ENCODE results near the gene GLCE.
A peak's percentile ranks its signal among the peaks of the same experiment; 100 is the strongest.

GLCE gene

DNA sequence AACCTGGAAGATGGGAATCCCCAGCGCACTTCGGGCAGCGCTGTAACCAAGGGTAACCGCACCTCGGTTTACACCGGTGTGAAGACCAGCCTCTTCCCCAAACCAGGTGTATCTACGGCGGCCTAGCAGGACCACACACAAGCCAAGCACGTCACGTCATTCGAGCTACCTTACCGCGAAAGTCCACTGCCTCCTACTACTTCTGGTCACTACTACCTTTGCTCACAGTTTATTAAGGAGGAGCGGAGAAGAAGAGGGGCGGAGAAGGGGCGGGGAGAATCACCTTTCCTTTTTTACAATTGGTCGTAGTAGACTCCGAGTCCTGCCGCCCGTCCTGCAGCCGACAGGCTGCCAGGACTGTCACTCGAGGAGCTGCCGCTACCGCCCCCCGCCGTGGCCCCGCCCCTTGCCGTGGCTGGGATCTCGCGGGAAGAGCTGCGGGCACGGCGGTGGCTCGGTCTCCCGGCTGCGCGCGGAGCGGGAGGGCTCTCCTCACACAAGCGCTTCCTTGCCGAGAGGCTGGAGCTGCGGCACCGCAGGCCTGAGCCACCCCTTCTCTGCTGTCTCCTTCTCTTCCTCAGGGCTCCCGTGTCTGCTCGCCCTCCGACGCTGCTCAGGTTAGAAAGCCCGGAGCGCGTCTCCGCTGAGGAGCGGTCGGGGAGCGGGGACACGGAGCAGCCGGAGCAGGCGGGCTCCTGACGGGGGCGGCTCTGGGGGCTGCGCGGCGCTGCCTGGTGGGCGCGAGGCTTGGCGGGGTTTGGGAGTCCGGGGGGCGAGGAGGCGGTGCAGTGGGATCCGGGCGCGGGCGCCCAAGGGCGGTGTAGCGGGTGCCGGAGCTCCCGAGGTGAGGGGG is at the start of gene GLCE:
Gene GLCE, plus strand, starts transcription at position 495 of the 853 bp plus-strand sequence. CDS start 95,172 bp downstream, outside the sequence.
- peak; percentile 95 for ATAC-seq
- TF ChIP-seq ZFP3 (CRISPR knock-in tag; IDR thresholded peaks at IDR 0.05) = no peak
- no peak for TF ChIP-seq TCF4 (CRISPR knock-in tag; IDR thresholded peaks at IDR 0.05; ENCODE audit: borderline replicate concordance)
- no peak for TF ChIP-seq RARB (CRISPR knock-in tag; IDR thresholded peaks at IDR 0.05)
- no peak for TF ChIP-seq ARNTL (CRISPR knock-in tag; IDR thresholded peaks at IDR 0.05; ENCODE audit: borderline replicate concordance, low read depth)
- no peak for TF ChIP-seq ZFP30 (CRISPR knock-in tag; IDR thresholded peaks at IDR 0.05)

DNA sequence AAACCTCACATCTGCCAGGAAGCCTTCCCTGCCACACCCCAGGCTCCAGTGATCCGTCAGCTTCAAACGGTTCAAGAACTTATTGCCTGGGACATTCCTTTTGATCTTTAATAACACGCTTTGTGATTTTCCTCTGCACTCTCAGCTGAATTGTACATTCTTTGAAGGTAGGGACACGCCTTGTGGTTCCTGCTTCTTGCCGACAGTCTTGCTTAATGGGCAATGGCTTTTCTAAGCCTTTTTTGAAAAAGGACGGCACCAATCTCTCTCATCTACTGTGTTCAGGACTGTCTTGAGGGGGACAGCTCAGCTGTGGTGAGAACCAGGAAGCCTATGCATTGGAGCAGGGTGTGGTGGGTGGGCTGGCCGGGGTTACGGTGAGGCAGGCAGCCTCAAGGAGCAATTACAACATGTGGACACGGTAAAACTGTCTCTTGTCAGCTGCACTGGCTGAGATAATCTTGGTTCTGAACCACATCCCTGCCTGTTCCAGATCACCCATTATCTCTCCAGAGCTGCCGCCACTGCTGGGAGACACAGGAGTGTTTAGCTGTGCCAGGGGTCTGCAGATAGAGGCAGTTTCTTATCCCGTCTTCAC is 46.0 kb upstream of the GLCE start:
- no peak for ATAC-seq
- TF ChIP-seq, protein P1, sequence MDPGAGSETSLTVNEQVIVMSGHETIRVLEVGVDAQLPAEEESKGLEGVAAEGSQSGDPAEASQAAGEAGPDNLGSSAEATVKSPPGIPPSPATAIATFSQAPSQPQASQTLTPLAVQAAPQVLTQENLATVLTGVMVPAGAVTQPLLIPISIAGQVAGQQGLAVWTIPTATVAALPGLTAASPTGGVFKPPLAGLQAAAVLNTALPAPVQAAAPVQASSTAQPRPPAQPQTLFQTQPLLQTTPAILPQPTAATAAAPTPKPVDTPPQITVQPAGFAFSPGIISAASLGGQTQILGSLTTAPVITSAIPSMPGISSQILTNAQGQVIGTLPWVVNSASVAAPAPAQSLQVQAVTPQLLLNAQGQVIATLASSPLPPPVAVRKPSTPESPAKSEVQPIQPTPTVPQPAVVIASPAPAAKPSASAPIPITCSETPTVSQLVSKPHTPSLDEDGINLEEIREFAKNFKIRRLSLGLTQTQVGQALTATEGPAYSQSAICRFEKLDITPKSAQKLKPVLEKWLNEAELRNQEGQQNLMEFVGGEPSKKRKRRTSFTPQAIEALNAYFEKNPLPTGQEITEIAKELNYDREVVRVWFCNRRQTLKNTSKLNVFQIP (CRISPR knock-in tag; IDR thresholded peaks at IDR 0.05; ENCODE audit: borderline replicate concordance, low read depth) = no peak
- TF ChIP-seq ZC3H10 (CRISPR knock-in tag; IDR thresholded peaks at IDR 0.05) = no peak
- no peak for TF ChIP-seq ZNF70 (CRISPR knock-in tag; IDR thresholded peaks at IDR 0.05)
- TF ChIP-seq, protein P2, sequence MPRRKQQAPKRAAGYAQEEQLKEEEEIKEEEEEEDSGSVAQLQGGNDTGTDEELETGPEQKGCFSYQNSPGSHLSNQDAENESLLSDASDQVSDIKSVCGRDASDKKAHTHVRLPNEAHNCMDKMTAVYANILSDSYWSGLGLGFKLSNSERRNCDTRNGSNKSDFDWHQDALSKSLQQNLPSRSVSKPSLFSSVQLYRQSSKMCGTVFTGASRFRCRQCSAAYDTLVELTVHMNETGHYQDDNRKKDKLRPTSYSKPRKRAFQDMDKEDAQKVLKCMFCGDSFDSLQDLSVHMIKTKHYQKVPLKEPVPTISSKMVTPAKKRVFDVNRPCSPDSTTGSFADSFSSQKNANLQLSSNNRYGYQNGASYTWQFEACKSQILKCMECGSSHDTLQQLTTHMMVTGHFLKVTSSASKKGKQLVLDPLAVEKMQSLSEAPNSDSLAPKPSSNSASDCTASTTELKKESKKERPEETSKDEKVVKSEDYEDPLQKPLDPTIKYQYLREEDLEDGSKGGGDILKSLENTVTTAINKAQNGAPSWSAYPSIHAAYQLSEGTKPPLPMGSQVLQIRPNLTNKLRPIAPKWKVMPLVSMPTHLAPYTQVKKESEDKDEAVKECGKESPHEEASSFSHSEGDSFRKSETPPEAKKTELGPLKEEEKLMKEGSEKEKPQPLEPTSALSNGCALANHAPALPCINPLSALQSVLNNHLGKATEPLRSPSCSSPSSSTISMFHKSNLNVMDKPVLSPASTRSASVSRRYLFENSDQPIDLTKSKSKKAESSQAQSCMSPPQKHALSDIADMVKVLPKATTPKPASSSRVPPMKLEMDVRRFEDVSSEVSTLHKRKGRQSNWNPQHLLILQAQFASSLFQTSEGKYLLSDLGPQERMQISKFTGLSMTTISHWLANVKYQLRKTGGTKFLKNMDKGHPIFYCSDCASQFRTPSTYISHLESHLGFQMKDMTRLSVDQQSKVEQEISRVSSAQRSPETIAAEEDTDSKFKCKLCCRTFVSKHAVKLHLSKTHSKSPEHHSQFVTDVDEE (CRISPR knock-in tag; IDR thresholded peaks at IDR 0.05) = no peak
- TF ChIP-seq SNAI2 (CRISPR knock-in tag; IDR thresholded peaks at IDR 0.05) = no peak

DNA sequence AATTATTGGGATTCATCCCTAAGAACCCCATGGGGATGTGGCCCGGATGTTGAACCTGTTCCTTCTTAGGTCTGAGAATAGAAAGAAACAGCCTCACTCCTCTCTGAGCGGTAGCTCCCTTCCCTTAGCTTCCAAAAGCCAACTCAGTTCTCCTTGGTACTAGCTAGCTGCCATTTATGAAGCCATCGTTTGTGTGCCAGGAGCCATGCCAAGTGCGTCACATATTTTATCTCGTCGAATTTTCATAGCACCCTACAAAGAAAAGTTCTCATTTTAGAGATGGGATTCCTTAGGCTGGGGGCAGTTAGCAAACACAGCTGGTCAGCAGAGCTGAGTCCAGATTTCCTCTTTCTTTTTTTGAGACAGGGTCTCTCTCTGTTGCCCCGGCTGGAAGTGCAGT is 45.4 kb upstream of the GLCE start:
- no peak for ATAC-seq
- no peak for TF ChIP-seq ISL1 (CRISPR knock-in tag; IDR thresholded peaks at IDR 0.05)
- TF ChIP-seq ZC3H10 (CRISPR knock-in tag; IDR thresholded peaks at IDR 0.05) = no peak
- no peak for TF ChIP-seq ZNF565 (CRISPR knock-in tag; conservative IDR thresholded peaks at IDR 0.05; ENCODE audit: low read depth)
- TF ChIP-seq RARB (CRISPR knock-in tag; IDR thresholded peaks at IDR 0.05) = no peak
- no peak for TF ChIP-seq CSDC2 (CRISPR knock-in tag; IDR thresholded peaks at IDR 0.05)
- no peak for TF ChIP-seq ZFP3 (CRISPR knock-in tag; IDR thresholded peaks at IDR 0.05)
- no peak for TF ChIP-seq PPARA (CRISPR knock-in tag; IDR thresholded peaks at IDR 0.05; ENCODE audit: borderline replicate concordance)
- TF ChIP-seq, protein P1 (CRISPR knock-in tag; IDR thresholded peaks at IDR 0.05; ENCODE audit: borderline replicate concordance, low read depth) = no peak
- TF ChIP-seq TOX (CRISPR knock-in tag; IDR thresholded peaks at IDR 0.05; ENCODE audit: borderline replicate concordance) = no peak
- TF ChIP-seq, protein P3, sequence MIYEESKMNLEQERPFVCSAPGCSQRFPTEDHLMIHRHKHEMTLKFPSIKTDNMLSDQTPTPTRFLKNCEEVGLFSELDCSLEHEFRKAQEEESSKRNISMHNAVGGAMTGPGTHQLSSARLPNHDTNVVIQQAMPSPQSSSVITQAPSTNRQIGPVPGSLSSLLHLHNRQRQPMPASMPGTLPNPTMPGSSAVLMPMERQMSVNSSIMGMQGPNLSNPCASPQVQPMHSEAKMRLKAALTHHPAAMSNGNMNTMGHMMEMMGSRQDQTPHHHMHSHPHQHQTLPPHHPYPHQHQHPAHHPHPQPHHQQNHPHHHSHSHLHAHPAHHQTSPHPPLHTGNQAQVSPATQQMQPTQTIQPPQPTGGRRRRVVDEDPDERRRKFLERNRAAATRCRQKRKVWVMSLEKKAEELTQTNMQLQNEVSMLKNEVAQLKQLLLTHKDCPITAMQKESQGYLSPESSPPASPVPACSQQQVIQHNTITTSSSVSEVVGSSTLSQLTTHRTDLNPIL (CRISPR knock-in tag; IDR thresholded peaks at IDR 0.05; ENCODE audit: low read depth) = no peak
- TF ChIP-seq SNAI2 (CRISPR knock-in tag; IDR thresholded peaks at IDR 0.05) = no peak
- TF ChIP-seq ZFP30 (CRISPR knock-in tag; IDR thresholded peaks at IDR 0.05) = no peak

DNA sequence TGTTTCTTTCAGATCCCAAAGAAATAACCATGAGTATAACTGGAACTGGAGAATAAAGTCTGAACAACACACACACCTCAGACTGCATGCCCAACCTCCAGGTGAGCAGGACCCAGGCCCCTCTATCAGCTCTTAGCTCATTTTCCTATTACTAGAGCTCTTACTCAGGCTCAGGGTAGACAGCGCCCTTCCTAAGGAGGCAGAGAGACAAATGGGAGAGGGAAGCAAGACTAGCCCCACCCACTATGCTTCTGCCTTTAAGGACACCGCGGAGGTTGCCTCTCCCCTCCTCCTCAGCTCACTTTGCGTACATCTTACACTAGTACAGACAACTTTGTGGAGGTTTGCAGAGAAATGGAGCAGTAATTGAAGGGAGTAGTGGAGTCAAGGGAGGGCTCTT is 44.0 kb upstream of the GLCE start:
- no peak for ATAC-seq
- TF ChIP-seq SNAI2 (CRISPR knock-in tag; IDR thresholded peaks at IDR 0.05) (no peak), ARNTL (CRISPR knock-in tag; IDR thresholded peaks at IDR 0.05; ENCODE audit: borderline replicate concordance, low read depth) (no peak), ZNF70 (CRISPR knock-in tag; IDR thresholded peaks at IDR 0.05) (no peak), ZNF565 (CRISPR knock-in tag; conservative IDR thresholded peaks at IDR 0.05; ENCODE audit: low read depth) (no peak), ISL1 (CRISPR knock-in tag; IDR thresholded peaks at IDR 0.05) (no peak), TOX (CRISPR knock-in tag; IDR thresholded peaks at IDR 0.05; ENCODE audit: borderline replicate concordance) (no peak), CSDC2 (CRISPR knock-in tag; IDR thresholded peaks at IDR 0.05) (no peak), ZFP30 (CRISPR knock-in tag; IDR thresholded peaks at IDR 0.05) (no peak)
- TF ChIP-seq, protein P2 (CRISPR knock-in tag; IDR thresholded peaks at IDR 0.05) = no peak
- TF ChIP-seq, protein P1 (CRISPR knock-in tag; IDR thresholded peaks at IDR 0.05; ENCODE audit: borderline replicate concordance, low read depth) = no peak

Data from SK-N-SH treated with all-trans-retinoic acid at 6 μM for 48 hours (cell line).